GM21576 (cell line): ENCODE measurements around the gene LARP4B.

Experiments used
- ATAC-seq: cut with Tn5 transposase; IDR thresholded peaks from one replicate; pipeline ENCODE4 v1.9.1; 2021; ENCODE audit warnings: mild to moderate bottlenecking, moderate library complexity; ENCODE audit not compliant: unreplicated experiment

Gene LARP4B

DNA sequence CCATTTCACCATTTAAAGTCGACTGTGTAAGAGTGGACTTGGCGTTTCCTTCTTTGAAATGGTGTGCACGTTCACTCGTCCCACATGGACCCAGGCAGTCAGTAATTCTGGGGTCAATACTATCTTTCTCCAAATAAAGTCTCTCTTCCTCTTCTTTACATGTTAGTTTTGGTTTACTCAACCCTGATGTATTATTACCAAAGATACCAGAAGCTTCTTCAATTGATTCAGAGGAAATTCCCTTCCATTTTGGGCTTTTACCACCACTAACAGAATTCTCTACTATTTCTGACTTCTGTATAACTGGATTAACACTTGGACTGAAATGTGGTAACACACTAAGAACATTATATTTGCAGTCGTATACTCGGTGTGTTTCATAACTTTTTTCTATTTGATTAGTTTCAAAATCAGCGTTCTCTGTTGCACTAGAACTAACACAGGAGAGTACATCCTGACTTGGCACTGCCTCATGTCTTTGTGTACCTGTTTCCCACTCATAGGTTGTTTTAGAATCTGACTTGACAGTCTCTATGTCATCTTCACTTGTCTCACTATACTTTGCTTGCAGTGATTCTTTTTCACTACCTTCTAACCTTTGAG is 60.8 kb downstream of the LARP4B start:
- ATAC-seq: no peak

DNA sequence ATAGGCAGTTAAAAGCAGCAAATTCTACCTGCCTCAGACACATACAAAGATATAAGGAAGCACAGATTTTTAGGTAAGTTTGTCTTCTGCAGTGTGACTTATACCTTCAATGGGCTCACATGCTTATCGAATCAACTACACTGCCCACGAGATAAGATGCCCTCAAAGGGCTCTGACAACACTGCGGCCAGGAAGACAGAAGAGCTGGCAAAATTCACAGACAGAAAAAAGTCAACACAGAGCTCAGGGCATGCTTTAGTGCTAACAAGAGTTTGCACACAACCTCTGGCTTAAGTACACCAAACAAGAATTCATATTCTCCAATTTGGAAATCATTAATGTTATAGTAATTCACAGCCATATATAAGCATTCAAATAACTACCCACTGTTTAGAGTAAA is 62.3 kb downstream of the LARP4B start:
- ATAC-seq: no peak

DNA sequence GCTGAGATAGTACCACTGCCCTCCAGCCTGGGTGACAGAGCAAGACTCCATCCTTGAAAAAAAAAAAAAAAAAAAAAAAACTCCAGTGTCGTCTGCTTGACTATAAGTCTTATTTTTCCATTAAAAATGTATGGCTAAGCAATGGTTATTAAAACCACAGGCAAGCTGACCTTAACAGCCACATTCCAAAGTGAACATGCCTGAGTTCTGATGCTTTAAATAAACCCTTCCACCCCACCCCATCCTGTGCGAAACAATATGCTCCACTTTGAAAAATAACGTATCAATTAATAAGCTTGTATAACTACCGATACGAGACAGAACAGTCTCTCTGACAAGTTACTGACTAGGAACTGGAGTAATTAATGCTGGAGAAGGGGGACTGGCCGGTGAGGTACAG is 63.7 kb downstream of the LARP4B start:
- ATAC-seq: no peak

DNA sequence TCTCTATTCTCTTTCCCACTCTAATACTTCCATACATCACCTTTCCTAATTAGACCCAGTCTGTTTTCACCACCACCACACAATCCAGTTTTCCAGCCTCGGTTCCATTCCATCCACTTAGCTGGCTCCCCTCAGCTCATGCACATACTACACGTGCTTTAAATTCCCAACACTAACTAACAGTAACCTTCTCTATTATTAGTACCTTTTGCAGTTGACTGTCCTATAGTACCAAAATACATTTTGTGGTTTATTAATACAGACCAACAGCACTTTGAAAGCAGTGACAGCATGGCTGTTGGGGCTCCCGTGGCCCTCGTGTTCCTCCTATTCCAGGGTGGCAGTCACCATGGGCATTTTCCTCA is 64.9 kb downstream of the LARP4B start:
- no peak for ATAC-seq

GRCh38 chr10:865924-866576 is 65.5 kb downstream of the LARP4B start:
- no peak for ATAC-seq

GRCh38 chr10:865257-865656 is 66.2 kb downstream of the LARP4B start:
- no peak for ATAC-seq

DNA sequence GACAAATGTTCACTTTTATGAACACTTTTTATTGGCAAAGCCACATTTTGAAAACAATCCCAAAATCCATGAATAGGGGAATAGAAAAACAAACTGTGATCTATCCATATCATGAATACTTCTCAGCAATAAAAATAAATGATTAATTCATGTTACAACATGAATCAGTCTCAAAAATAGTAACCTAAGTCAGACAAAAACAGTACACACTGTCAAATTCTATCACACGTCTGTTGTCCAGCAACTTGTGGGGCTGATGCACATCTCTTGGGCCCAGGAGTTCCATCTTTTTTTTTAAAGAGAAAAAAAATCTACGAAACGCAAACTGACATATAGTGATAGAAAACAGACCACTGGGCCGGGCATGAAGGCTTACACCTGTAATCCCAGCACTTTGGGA is 71.0 kb downstream of the LARP4B start:
- ATAC-seq: no peak

DNA sequence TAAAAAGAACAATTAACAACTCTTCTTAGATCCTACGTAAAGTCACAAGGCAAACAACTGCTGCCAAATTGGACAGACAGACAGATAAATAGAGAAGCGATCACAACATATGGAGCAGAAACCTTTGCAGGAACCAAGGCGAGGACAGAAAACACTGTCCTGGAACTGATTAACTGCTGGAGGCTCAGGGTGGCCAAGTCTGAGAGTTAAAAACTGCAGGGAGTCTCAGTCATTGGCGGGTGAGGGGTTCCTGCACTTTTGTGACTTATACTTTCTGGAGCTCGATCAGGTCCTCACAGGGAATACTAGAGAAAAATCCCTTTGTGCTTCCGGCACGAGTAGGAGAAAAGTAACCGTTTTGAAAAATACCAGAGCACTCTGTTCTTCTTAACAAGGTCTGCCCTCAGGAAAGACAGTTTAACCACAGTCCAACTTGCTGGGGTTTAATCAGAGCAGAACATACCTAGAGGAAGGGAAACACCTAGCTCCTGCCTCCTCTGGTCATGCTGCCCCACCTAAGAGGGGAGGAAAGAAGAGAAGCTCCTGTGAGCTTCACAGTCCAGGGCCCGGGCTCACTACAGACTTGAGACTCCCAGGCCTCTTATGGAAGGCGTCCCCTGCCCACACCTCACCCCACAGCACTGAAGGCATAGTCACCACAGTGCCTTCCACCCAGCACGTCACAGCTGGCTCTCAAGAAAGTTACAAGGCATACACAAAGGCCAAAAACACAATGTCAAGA is 74.9 kb downstream of the LARP4B start:
- ATAC-seq: no peak

DNA sequence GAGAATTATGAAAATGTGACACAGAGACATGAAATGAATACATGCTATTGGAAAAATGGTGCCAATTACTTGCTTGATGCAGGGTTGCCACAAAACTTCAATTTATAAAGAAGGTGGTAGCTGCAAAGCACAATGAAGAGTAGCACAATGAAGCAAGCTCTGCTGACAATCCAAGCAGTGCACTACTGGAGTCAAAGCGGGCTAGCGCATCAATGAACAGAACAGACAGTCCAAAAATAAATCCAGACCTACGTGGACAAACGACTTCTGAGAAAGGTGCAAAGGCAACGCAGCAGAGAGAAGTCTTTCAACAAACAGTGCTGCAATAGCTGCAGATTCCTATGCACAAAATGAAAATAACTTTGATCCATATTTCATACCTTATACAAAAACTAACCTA is 75.8 kb downstream of the LARP4B start:
- no peak for ATAC-seq

- no peak for ATAC-seq
Observed at GRCh38 chr10:855079-855478, 76.4 kb downstream of the LARP4B start.

DNA sequence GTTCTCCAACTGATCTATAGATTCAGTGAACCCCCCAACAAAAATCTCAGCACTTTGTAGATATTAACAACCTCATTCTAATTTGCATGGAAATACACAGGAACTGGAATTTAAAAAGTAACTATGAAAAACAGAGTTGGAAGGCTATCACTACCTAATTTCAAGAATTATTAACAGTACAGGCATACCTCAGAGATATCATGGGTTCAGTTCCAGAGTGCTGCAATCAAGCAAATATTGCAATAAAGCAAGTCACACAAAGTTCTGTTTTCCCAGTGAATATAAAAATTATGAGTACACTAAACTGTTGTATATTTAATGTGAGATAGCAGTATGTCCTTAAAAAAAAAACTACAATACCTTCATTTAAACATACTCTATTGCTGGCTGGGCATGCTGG is 78.5 kb downstream of the LARP4B start:
- no peak for ATAC-seq

- ATAC-seq: no peak
Observed at GRCh38 chr10:852386-852785, 79.1 kb downstream of the LARP4B start.

- ATAC-seq: peak; percentile 92
Observed at GRCh38 chr10:851901-852300, 79.6 kb downstream of the LARP4B start.

DNA sequence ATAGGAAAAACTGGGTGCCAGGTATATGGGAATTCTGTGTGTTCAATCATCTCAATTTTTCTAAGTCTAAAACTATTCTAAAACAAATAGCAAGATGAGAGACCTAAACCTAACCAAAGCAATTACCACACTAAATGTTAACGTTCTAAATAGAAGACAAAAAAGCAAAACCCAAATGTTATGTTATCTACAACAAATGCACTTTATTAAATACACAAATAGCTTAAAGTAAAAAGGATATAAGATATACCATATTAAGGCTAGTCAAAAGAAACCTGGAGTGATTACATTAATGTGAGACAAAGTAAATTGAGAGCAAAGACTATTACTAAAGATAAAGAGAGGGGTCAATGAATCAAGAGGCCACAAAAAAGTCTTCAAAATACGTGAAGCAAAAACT is 81.4 kb downstream of the LARP4B start:
- no peak for ATAC-seq

- no peak for ATAC-seq
Observed at GRCh38 chr10:847868-848267, 83.6 kb downstream of the LARP4B start.

DNA sequence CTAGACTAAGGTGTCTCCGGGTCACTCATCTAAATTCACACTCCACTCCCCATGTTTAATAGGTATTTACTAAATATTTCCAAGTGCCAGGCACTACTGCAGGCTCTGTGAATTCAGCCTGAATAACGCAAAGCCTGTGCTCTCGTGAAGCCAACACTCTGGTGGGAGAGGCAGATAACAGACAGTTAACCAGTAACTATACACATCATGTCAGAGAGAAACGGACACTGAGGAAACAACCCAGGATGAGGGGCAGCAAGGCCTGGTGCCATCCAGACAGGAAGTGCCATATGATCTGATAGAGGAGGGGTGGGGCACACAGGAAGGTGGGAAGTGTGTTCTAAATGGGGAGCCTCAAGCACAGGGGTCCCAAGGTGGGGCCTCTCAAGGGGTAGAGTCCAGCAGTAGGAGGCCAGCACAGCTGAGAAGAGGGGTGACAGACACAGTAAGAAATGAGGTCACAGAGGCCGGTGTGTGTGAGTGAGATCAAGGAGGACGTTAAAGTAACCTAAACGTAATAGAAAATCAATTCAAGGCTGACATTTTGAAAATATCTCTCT is 85.3 kb downstream of the LARP4B start:
- ATAC-seq: no peak

DNA sequence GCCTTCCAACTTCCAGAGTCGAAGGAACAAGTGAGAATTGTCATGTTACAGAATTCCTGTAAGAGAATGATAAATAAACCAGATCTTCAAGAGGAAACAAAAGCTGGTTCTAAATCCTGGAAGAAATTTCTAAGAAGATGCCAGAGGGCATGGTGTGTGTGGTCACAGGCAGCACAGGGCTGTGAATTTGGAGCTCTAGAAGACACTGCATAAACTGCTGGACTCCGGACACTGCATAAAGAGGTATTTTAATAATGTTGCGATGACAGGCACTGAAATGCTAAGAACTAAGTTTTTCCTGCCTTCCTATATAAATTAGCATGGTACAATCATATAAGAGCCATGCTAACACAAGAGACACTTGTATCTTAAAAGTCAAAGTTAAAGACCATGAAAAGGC is 86.0 kb downstream of the LARP4B start:
- no peak for ATAC-seq

DNA sequence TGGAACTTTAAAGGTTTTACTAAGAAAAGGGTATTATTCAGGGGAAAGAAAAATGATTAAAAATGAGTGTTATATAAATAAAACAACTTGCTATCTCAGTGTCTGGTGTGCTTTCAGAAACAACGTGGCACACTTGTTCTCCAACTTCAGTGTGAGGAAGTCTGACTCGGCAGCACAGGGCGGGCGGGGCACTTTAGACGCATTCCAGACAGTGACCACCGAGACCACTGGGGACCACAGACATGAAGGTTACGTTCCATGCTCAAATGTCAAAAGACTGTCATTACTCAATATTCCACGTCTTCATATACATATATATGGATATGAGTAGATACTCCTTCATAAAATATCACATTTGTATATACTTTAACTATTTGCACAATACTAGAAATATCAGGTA is 87.0 kb downstream of the LARP4B start:
- no peak for ATAC-seq

- no peak for ATAC-seq
Observed at GRCh38 chr10:843703-844102, 87.8 kb downstream of the LARP4B start.

GRCh38 chr10:842795-843194 is 88.7 kb downstream of the LARP4B start:
- ATAC-seq: no peak

DNA sequence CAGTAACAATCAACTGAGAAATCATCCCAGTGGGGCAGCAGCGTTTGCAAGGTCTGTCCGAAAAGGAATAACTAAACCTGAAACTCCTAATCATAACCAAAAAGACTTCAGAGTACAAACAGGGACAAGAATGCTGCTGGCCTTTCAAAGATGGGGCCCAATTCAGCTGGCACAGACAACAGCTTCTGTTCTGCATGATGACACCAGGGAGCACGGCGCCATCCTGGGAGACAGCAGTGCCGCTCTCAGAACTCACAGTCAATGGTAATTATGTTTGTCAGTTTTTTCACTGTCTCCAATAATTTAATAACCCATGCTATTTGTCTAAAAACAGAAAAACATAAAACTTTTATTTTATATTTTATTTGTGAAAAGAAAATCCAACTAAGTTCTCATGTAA is 90.0 kb downstream of the LARP4B start:
- no peak for ATAC-seq

DNA sequence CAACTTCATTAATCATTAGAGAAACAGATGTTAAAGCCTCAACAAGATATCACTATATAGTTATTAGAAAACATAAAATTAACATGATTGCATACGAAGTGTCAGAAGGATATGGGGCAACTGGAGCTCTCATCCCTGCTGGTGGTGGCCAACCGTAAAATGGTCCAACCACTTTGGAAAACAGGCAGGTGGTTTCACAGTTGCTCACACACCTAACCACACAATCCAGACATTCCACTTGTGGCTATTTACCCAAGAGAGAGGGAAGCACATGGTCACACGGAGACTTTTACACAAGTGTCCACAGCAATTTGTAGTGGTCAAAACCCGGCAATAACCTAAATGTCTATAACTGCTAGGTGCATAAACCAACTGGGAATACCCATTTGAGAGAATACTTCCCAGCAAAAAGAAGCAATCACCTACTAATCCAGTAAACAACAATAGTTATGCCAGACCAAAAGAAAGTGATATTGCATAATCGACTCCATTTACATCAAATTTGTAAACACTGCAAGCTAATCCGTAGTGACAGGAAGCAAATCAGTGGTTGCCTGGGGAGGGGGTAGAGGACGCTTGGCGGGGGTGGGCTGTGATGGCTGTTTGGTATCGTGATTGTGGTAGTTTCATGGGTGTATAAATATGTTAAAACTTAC is 91.8 kb downstream of the LARP4B start:
- ATAC-seq: no peak
